ENCODE data around the gene GPS1.

The GPS1 gene

GRCh38 chr17:82051776-82052637, at the start of gene GPS1, which contains the start of gene RFNG:
Gene GPS1 (plus strand): TSS chr17:82051898. CDS start chr17:82051932, 34 bp downstream.
Gene RFNG (minus strand): TSS chr17:82051811. CDS start chr17:82051766, 45 bp downstream.
- no peak for TF ChIP-seq JUND (IDR thresholded peaks at IDR 0.05; ENCODE audit: low read depth)

GRCh38 chr17:82003411-82004381, 48.0 kb upstream of the GPS1 start:
- in situ Hi-C loops (cut with HindIII; ENCODE audit: low pct_unique_long_range_greater_than_20kb, low sequenced_read_pairs): no loop called here

More at GRCh38 chr17:82051776-82052637, at the start of gene GPS1, which contains the start of gene RFNG:
- DNase-seq (ENCODE audit: low read depth in 1 of 2, low spot score in 1 of 2): peak; percentile 83 to 97
- in situ Hi-C loops (cut with HindIII; ENCODE audit: low pct_unique_long_range_greater_than_20kb, low sequenced_read_pairs): no loop called here

GRCh38 chr17:82004517-82005455, 46.9 kb upstream of the GPS1 start:
- no peak for TF ChIP-seq JUND (IDR thresholded peaks at IDR 0.05; ENCODE audit: low read depth)
- in situ Hi-C loops (cut with HindIII; ENCODE audit: low pct_unique_long_range_greater_than_20kb, low sequenced_read_pairs): no loop called here
- DNase-seq (ENCODE audit: low read depth in 1 of 2, low spot score in 1 of 2): no peak

More at GRCh38 chr17:82003411-82004381, 48.0 kb upstream of the GPS1 start:
- DNase-seq (ENCODE audit: low read depth in 1 of 2, low spot score in 1 of 2): no peak
- no peak for TF ChIP-seq JUND (IDR thresholded peaks at IDR 0.05; ENCODE audit: low read depth)

- TF ChIP-seq JUND (IDR thresholded peaks at IDR 0.05; ENCODE audit: low read depth): no peak
- DNase-seq (ENCODE audit: low read depth in 1 of 2, low spot score in 1 of 2): no peak
- in situ Hi-C loops (cut with HindIII; ENCODE audit: low pct_unique_long_range_greater_than_20kb, low sequenced_read_pairs): no loop called here
Measured at GRCh38 chr17:82005701-82006348, 45.9 kb upstream of the GPS1 start.

GRCh38 chr17:82006468-82007227, 45.0 kb upstream of the GPS1 start:
- TF ChIP-seq JUND (IDR thresholded peaks at IDR 0.05; ENCODE audit: low read depth): no peak
- in situ Hi-C loops (cut with HindIII; ENCODE audit: low pct_unique_long_range_greater_than_20kb, low sequenced_read_pairs): no loop called here
- DNase-seq (ENCODE audit: low read depth in 1 of 2, low spot score in 1 of 2): no peak

- in situ Hi-C loops (cut with HindIII; ENCODE audit: low pct_unique_long_range_greater_than_20kb, low sequenced_read_pairs): no loop called here
- no peak for TF ChIP-seq JUND (IDR thresholded peaks at IDR 0.05; ENCODE audit: low read depth)
- DNase-seq (ENCODE audit: low read depth in 1 of 2, low spot score in 1 of 2): no peak
Measured at GRCh38 chr17:82007228-82007494, 44.5 kb upstream of the GPS1 start.

GRCh38 chr17:82007495-82008257, 44.0 kb upstream of the GPS1 start:
- TF ChIP-seq JUND (IDR thresholded peaks at IDR 0.05; ENCODE audit: low read depth): no peak
- in situ Hi-C loops (cut with HindIII; ENCODE audit: low pct_unique_long_range_greater_than_20kb, low sequenced_read_pairs): no loop called here
- no peak for DNase-seq (ENCODE audit: low read depth in 1 of 2, low spot score in 1 of 2)

GRCh38 chr17:82008258-82008940, 43.3 kb upstream of the GPS1 start:
- in situ Hi-C loops (cut with HindIII; ENCODE audit: low pct_unique_long_range_greater_than_20kb, low sequenced_read_pairs): no loop called here
- DNase-seq (ENCODE audit: low read depth in 1 of 2, low spot score in 1 of 2): no peak
- no peak for TF ChIP-seq JUND (IDR thresholded peaks at IDR 0.05; ENCODE audit: low read depth)

- TF ChIP-seq JUND (IDR thresholded peaks at IDR 0.05; ENCODE audit: low read depth): no peak
Measured at GRCh38 chr17:82008941-82009405, 42.7 kb upstream of the GPS1 start.

GRCh38 chr17:82009413-82009812, 42.3 kb upstream of the GPS1 start:
- no peak for DNase-seq (ENCODE audit: low read depth in 1 of 2, low spot score in 1 of 2)
- TF ChIP-seq JUND (IDR thresholded peaks at IDR 0.05; ENCODE audit: low read depth): no peak
- in situ Hi-C loops (cut with HindIII; ENCODE audit: low pct_unique_long_range_greater_than_20kb, low sequenced_read_pairs): no loop called here

More at GRCh38 chr17:82008941-82009405, 42.7 kb upstream of the GPS1 start:
- no peak for DNase-seq (ENCODE audit: low read depth in 1 of 2, low spot score in 1 of 2)
- in situ Hi-C loops (cut with HindIII; ENCODE audit: low pct_unique_long_range_greater_than_20kb, low sequenced_read_pairs): no loop called here
